Activated CD4-positive, CD25-positive, alpha-beta regulatory T cell (primary cell): ENCODE data around the gene OR56A3.

Experiments
- DNase-seq, 4 experiments: peaks; one replicate each; lab custom pipeline; 2025; lab: John Stamatoyannopoulos, UW

OR56A3 gene

DNA sequence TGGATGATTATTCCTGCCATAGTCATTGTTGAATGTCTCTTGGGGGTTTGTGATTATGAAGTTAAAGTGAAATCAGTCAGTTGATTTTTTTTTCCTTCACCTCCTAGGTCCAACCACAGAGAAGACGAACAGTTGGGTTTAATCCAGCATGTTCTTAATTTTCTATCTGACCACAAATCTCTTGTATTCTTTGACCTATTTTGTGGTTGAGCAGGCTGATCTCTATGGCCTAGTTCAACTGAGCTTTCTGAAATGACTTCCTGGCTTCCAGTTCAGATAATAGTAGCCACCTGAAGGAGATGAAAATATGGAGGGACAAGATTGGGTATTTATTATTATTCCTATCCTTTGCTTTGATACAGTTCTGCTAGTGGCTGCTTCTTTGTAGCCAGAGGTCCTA lies 31.5 kb downstream of the OR56A3 start:
- DNase-seq, result no peak

DNA sequence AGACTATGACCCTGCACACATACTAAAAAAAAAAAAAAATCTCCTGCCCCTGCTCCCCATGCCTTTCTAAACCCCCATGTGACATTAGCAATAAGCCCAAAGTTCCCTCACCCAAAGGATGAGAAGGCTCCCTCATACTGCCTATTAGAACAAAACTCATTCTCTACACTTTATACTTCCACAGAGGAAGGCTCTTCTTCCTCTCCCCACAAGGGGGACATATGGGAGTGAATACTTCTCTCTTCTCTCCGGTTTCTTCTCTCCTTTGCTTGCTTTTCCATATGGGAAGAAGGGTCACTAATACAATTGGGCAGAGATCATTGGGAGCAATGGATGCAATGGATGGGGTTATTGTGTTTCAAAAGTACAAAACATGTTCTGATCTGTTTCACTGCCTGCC lies 41.4 kb downstream of the OR56A3 start:
- no peak for DNase-seq

GRCh38 chr11:5986885-5987284 lies 44.8 kb downstream of the OR56A3 start, which contains the start of gene OR52L1:
OR52L1 (minus strand) TSS chr11:5986985; CDS start chr11:5986930, 55 bp downstream.
- DNase-seq, result no peak

DNA sequence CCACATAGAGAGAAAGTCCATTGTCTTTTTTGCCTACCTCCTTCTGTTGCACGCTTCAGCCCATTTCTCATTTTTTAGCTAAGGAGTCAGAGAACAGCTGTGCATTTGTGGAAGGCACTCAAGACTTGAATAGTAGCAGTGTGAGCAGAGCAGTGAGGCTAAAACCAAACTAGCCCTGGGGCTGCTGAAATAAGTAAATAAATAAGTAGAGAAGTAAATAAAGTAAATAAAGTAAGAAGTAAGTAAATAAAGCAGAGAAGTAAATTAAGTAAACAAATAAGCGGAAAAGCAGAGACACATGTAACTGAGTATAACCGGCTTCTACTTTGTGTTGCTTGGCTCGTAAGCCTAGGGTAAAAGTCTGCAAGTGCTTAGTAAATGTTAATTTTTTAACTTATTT lies 47.2 kb downstream of the OR56A3 start:
- DNase-seq, result no peak

GRCh38 chr11:5992150-5992549 lies 50.1 kb downstream of the OR56A3 start:
- no peak for DNase-seq

GRCh38 chr11:5992604-5993251 lies 50.7 kb downstream of the OR56A3 start:
- no peak for DNase-seq

- no peak for DNase-seq
Measured at GRCh38 chr11:5994791-5995190, 52.7 kb downstream of the OR56A3 start.
